Lower leg skin (tissue), 3 donors: ENCODE data around the gene CTBP2.

Experiments
- CTCF ChIP-seq, 3 donors: fragments of 450-650 bp; IDR thresholded peaks; one replicate each; pipeline ENCODE4 v1.5.1; 2016; ENCODE audit warnings: antibody characterized with exemption in 3 of 3, mild to moderate bottlenecking in 3 of 3, moderate library complexity in 2 of 3
- POLR2A ChIP-seq, 2 donors: fragments of 450-650 bp; IDR thresholded peaks; one replicate each; pipeline ENCODE4 v1.6.1; 2016 to 2017; ENCODE audit warnings: antibody characterized with exemption in 2 of 2, mild to moderate bottlenecking in 1 of 2, moderate library complexity in 1 of 2

- TF ChIP-seq POLR2A (IDR thresholded peaks at IDR 0.05) (no peak), CTCF (IDR thresholded peaks at IDR 0.05) (no peak)
Measured at GRCh38 chr10:124956764-124957163, 203.6 kb downstream of the CTBP2 start.
